CD14-positive monocyte (primary cell): ENCODE results near the gene ZP1. TPM values are rescaled to one million over a fixed set of nuclear protein-coding genes. Genes with fewer than 3 reads are reported as not detected.
A peak's percentile ranks its signal among the peaks of the same experiment; 100 is the strongest.

Source experiments
- DNase-seq, 3 donors: peaks; one replicate each; pipeline ENCODE4 v3.0.0-alpha.2; 2011 to 2022
- H2AFZ ChIP-seq: 2 replicates; pipeline ENCODE4 v1.6.0; 2012; ENCODE audit warnings: mild to moderate bottlenecking, low read depth, low read length, inconsistent platforms; ENCODE audit not compliant: insufficient read depth, poor library complexity, severe bottlenecking
- H3K27ac ChIP-seq, 2 donors: 1 replicate in 1 of 2; 2 replicates in 1 of 2; pipeline ENCODE4 v1.5.1; 2012 to 2013; ENCODE audit warnings: low read length in 2 of 2, control low read depth in 1 of 2, inconsistent platforms in 1 of 2, low read depth in 1 of 2, mild to moderate bottlenecking in 1 of 2
- H3K27me3 ChIP-seq, 2 donors: one replicate each; pipeline versions ENCODE4 v1.6.0 to v1.6.1; 2011 to 2013; ENCODE audit warnings: low read length in 2 of 2; ENCODE audit not compliant: control insufficient read depth in 2 of 2, insufficient read depth in 2 of 2
- H3K36me3 ChIP-seq, 2 donors: replicated peaks in 1 of 2; 1 replicate in 1 of 2; 2 replicates in 1 of 2; pipeline versions ENCODE4 v1.5.1 to v1.6.1; 2012 to 2013; ENCODE audit warnings: low read length in 2 of 2, control low read depth in 1 of 2, inconsistent platforms in 1 of 2, mild to moderate bottlenecking in 1 of 2; ENCODE audit not compliant: insufficient read depth in 2 of 2, control insufficient read depth in 1 of 2
- H3K4me1 ChIP-seq, 2 donors: 1 replicate in 1 of 2; 2 replicates in 1 of 2; pipeline versions ENCODE4 v1.5.1 to v1.6.1; 2012 to 2013; ENCODE audit warnings: low read length in 2 of 2, control low read depth in 1 of 2, inconsistent platforms in 1 of 2, mild to moderate bottlenecking in 1 of 2, moderate library complexity in 1 of 2; ENCODE audit not compliant: insufficient read depth in 2 of 2, control insufficient read depth in 1 of 2
- H3K4me2 ChIP-seq: replicated peaks from 2 replicates; pipeline ENCODE3; 2012; ENCODE audit warnings: low read length, moderate library complexity, mild to moderate bottlenecking; ENCODE audit not compliant: poor library complexity, severe bottlenecking; ENCODE audit errors: extremely low read depth
- H3K4me3 ChIP-seq, 3 experiments: fragments of 200-600 bp in 1 of 3; sonication (generic) in 1 of 3; replicated peaks in 1 of 3; 1 replicate in 2 of 3; 2 replicates in 1 of 3; pipeline ENCODE4 v1.5.1; 2011 to 2013; ENCODE audit warnings: low read length in 3 of 3, mild to moderate bottlenecking in 3 of 3, control low read depth in 2 of 3, low read depth in 2 of 3, inconsistent platforms in 1 of 3, moderate library complexity in 1 of 3
- H3K79me2 ChIP-seq: 2 replicates; pipeline ENCODE4 v1.6.0; 2012; ENCODE audit warnings: mild to moderate bottlenecking, control low read depth, inconsistent platforms, low read length, moderate library complexity; ENCODE audit not compliant: insufficient read depth
- H3K9ac ChIP-seq: 2 replicates; pipeline ENCODE4 v1.6.0; 2017; ENCODE audit warnings: low read length, mild to moderate bottlenecking; ENCODE audit not compliant: insufficient read depth, poor library complexity, severe bottlenecking
- H3K9me3 ChIP-seq, 2 donors: replicated peaks in 1 of 2; 1 replicate in 1 of 2; 2 replicates in 1 of 2; pipeline versions ENCODE4 v1.5.1 to v1.6.1; 2012 to 2013; ENCODE audit warnings: low read length in 2 of 2, control low read depth in 1 of 2; ENCODE audit not compliant: control insufficient read depth in 1 of 2, insufficient read depth in 1 of 2
- H4K20me1 ChIP-seq: 2 replicates; pipeline ENCODE4 v1.6.0; 2012; ENCODE audit warnings: mild to moderate bottlenecking, low read length, control low read depth, moderate library complexity; ENCODE audit not compliant: insufficient read depth
- H3K27ac Mint-ChIP-seq, 7 donors: one replicate each; pipeline ENCODE4 v1.8.0; 2020; ENCODE audit warnings: mild to moderate bottlenecking in 7 of 7, mixed read lengths in 7 of 7, moderate library complexity in 6 of 7, inconsistent platforms in 2 of 7
- H3K27me3 Mint-ChIP-seq, 3 donors: one replicate each; pipeline ENCODE4 v1.8.0; 2021 to 2022; ENCODE audit warnings: low read depth in 3 of 3, mild to moderate bottlenecking in 3 of 3, mixed read lengths in 3 of 3, moderate library complexity in 3 of 3, inconsistent platforms in 1 of 3
- H3K36me3 Mint-ChIP-seq, 2 donors: one replicate each; pipeline ENCODE4 v1.8.0; 2020; ENCODE audit warnings: mixed read lengths in 2 of 2, inconsistent platforms in 1 of 2, mild to moderate bottlenecking in 1 of 2
- H3K4me1 Mint-ChIP-seq: one replicate; pipeline ENCODE4 v1.8.0; 2020; ENCODE audit warnings: mild to moderate bottlenecking, mixed read lengths
- H3K4me3 Mint-ChIP-seq, 2 donors: one replicate each; pipeline ENCODE4 v1.8.0; 2020; ENCODE audit warnings: mild to moderate bottlenecking in 2 of 2, mixed read lengths in 2 of 2, moderate library complexity in 1 of 2
- H3K9me3 Mint-ChIP-seq, 7 donors: one replicate each; pipeline ENCODE4 v1.8.0; 2020 to 2022; ENCODE audit warnings: mixed read lengths in 7 of 7, mild to moderate bottlenecking in 6 of 7, moderate library complexity in 6 of 7, inconsistent platforms in 2 of 7
- CTCF ChIP-seq: fragments of 200-600 bp; IDR thresholded peaks from one replicate; pipeline ENCODE4 v1.8.0; 2022; ENCODE audit warnings: antibody characterized with exemption, mild to moderate bottlenecking
- WGBS: methylation state at CpG from one replicate; pipeline ENCODE4 v1.1.5; 2013; ENCODE audit warnings: missing lambda C conversion rate; ENCODE audit not compliant: insufficient coverage; 5-methylcytosine and 5-hydroxymethylcytosine counted together
- intact Hi-C, 2 donors: fragments of 100-400 bp; cut with micrococcal nuclease; formaldehyde crosslinking; loops; one replicate each; pipeline versions ENCODE4 v1.15.0 to v1.15.1; 2023
- polyA plus RNA-seq, 3 donors: library from polyadenylated mRNA; depleted of rRNA in 1 of 3; unstranded in 2 of 3; stranded (reverse) in 1 of 3; fragments of 300-500 nt in 2 of 3; fragments of >200 nt in 1 of 3; fragmentation: Illumina TruSeq in 2 of 3; gene quantifications; 1 replicate in 2 of 3; 2 replicates in 1 of 3; pipeline ENCODE4 v1.2.3, GENCODE V29; 2012 to 2021

ZP1 gene
- polyA plus RNA-seq, 3 donors = 0.09 to 0.40 TPM; not detected in 1

DNA sequence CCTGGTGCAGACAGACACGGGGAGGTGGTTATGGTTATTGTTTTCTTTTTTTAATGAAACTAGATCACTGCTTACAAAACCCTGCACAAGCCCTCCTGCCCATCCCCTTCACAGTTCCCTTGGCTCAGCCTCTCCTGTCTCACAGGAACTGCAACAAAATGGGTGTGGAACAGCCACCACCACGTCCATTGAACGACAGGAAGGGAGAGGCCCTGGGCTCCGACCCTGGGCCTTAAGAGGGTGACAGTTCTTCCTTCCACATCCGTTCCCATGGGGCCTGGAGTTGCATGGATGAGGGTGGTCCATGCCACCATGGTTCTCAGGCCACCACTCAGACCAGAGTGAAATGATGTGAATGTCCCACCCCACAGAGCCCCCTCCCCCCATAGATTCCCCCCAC lies 23.4 kb downstream of the ZP1 start:
- peaks cover 52 to 61% of the 10 kb centered on the region in 2 donors for H3K36me3 Mint-ChIP-seq
- H3K27ac ChIP-seq = peak overlapping the region in 1 of 2 donors; percentile 61
- H3K9me3 Mint-ChIP-seq = peaks cover 0 to 2% (median 0%) of the 10 kb centered on the region in 7 donors
- no peaks in the 10 kb centered on the region for H3K9me3 ChIP-seq
- no CpG with 5 or more reads among the region's 5 CpGs for WGBS
- peaks cover 21% of the 10 kb centered on the region for H3K4me1 Mint-ChIP-seq
- intact Hi-C loops = loop anchor here in 1 of 2 donors (5.0 kb wide), 1 partner anchor 58 kb away; no protein-coding TSS in a partner anchor
- peaks cover 26 to 58% of the 10 kb centered on the region in 2 donors for H3K36me3 ChIP-seq
- no peak overlapping the region for H2AFZ ChIP-seq
- no peak overlapping the region for H3K9ac ChIP-seq
- DNase-seq = no peak
- no peak for TF ChIP-seq CTCF
- H3K27ac Mint-ChIP-seq = peak overlapping the region in 6 of 7 donors; percentile 7 to 74 (median 49)
- no peaks in the 10 kb centered on the region for H3K27me3 ChIP-seq
- no peak overlapping the region for H3K4me3 ChIP-seq
- H3K27me3 Mint-ChIP-seq = no peaks in the 10 kb centered on the region
- peak overlapping the region in 1 of 2 donors; percentile 62 for H3K4me3 Mint-ChIP-seq
- H3K4me2 ChIP-seq = no peak overlapping the region
- H4K20me1 ChIP-seq = no peaks in the 10 kb centered on the region
- peaks cover 11 to 12% of the 10 kb centered on the region in 2 donors for H3K4me1 ChIP-seq
- no peaks in the 10 kb centered on the region for H3K79me2 ChIP-seq

DNA sequence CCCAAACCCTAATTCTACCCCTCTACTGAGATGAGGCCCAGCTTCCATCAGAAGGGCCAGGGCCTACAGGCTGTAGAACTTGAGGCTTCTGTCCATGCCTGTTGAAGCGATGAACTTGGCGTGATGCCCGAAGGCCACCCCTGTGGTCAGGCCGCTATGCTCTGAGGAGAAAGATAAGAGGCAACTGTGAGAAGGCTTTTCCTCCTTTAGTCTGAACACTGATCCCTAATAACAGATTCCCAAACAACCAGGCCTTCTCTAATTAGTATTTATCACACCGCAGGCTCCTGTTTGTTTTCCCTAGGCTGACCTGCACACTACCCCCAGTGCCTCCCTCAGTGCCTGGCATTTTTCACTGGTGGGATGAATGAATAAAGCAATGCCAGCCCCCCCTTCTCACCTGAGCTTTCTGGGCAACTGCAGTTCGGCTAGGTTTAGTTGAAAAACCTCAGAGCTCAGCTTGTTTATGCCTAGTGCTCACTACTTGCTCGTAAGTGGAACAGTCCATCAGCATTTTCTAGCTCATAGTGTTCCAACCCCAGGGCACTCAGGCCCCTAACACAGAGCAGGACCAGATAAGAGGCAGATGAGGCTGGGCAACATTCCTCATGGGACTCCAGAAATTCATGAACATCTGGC lies 23.9 kb downstream of the ZP1 start:
- H3K36me3 ChIP-seq = peaks cover 30 to 64% of the 10 kb centered on the region in 2 donors
- H2AFZ ChIP-seq = no peak overlapping the region
- H3K27ac ChIP-seq = no peak overlapping the region
- no peak overlapping the region for H3K4me3 Mint-ChIP-seq
- no peak overlapping the region for H3K4me3 ChIP-seq
- H4K20me1 ChIP-seq = no peaks in the 10 kb centered on the region
- H3K9me3 ChIP-seq = no peaks in the 10 kb centered on the region
- peaks cover 11 to 12% of the 10 kb centered on the region in 2 donors for H3K4me1 ChIP-seq
- no peaks in the 10 kb centered on the region for H3K27me3 ChIP-seq
- H3K27ac Mint-ChIP-seq = peak overlapping the region in 4 of 7 donors; percentile 12 to 60 (median 46)
- no peak overlapping the region for H3K9ac ChIP-seq
- H3K36me3 Mint-ChIP-seq = peaks cover 58 to 66% of the 10 kb centered on the region in 2 donors
- peaks cover 23% of the 10 kb centered on the region for H3K4me1 Mint-ChIP-seq
- no peak overlapping the region for H3K4me2 ChIP-seq
- no peaks in the 10 kb centered on the region for H3K27me3 Mint-ChIP-seq
- TF ChIP-seq CTCF = no peak
- no peak for DNase-seq
- peaks cover 0 to 2% (median 0%) of the 10 kb centered on the region in 7 donors for H3K9me3 Mint-ChIP-seq
- intact Hi-C loops = loop anchor here in 1 of 2 donors (5.0 kb wide), 1 partner anchor 59 kb away; no protein-coding TSS in a partner anchor
- WGBS = 42% methylated on average over 2 of the region's 7 CpGs
- H3K79me2 ChIP-seq = no peaks in the 10 kb centered on the region
